ENCODE measurements around the gene VDAC2.

Gene VDAC2

DNA sequence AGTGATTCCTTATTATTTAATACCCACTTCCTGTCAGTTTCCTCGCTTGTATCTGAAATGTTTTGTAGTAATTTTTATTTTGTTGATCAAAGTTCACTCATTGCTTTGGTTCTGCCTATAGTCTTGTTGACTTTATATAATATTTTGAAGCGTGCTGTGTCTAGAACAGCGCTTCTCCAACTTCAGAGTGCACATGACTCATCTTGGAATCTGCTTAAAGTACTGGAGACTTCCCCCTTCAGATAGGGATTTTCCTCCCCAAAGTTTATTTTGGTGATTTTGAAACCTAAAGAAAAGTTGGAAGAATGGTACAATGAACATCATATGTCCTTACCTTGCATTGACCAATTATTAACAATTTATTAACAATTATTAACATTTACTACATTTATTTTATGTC lies 19.4 kb downstream of the VDAC2 start:
- DNase-seq (ENCODE audit: low read depth in 2 of 2): no peak

GRCh38 chr10:75230600-75231038 lies 20.0 kb downstream of the VDAC2 start:
- peak; percentile 60 to 65 for DNase-seq (ENCODE audit: low read depth in 2 of 2)

GRCh38 chr10:75231672-75232581 lies 21.3 kb downstream of the VDAC2 start:
- no peak for DNase-seq (ENCODE audit: low read depth in 2 of 2)

- no peak for DNase-seq (ENCODE audit: low read depth in 2 of 2)
These were observed 22.9 kb downstream of the VDAC2 start for GRCh38 chr10:75233444-75234016.

GRCh38 chr10:75234017-75234682 lies 23.6 kb downstream of the VDAC2 start:
- peak; percentile 49 to 52 for DNase-seq (ENCODE audit: low read depth in 2 of 2)

- no peak for DNase-seq (ENCODE audit: low read depth in 2 of 2)
These were observed 24.2 kb downstream of the VDAC2 start for GRCh38 chr10:75234683-75235374.

DNA sequence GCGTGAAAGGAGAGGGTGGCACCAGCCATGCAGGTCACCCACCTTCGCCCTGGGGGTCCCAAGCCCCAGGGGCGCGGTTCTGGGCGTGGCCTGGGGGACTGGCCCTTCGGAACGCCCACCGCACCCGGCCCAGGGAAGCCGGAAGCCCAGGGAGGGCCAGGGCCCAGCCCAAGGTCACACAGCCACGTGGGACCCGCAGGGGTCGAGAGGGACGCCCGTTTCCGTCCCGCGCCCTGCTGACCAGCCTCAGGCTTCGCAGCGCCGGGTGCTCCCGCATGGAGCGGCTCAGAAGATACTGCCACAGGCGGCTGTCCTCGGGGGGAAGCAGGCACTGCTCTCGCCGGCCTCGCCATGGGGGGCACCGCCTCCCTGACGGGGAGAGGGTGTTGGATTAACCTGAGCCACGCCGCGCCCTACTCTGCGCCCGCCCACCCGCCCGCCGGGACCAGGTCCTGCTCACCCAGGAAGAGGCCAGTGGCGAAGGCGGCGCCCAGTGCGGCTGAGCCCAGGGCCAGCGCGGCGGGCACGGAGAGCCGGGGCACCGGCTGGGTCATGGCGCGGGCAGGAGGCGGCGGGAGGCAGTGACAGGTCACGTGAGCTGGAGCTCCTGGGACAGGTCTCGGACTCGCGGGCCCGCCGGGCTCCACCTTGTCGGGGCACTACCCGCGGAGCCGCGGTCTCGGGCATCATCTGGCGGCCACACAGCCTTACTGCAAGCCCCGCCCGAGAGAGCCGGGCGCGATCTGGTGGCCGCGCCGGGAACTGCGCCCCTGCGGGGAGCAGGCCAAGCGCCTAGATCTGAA lies 25.0 kb downstream of the VDAC2 start, which contains the start of gene COMTD1:
Gene COMTD1 (minus strand): TSS at position 583 of the 803 bp plus-strand sequence. CDS start 29 bp downstream, at position 554.
- DNase-seq (ENCODE audit: low read depth in 2 of 2): peak; percentile 53 to 61

- DNase-seq (ENCODE audit: low read depth in 2 of 2): no peak
These were observed 25.7 kb downstream of the VDAC2 start for GRCh38 chr10:75236178-75236825.

DNA sequence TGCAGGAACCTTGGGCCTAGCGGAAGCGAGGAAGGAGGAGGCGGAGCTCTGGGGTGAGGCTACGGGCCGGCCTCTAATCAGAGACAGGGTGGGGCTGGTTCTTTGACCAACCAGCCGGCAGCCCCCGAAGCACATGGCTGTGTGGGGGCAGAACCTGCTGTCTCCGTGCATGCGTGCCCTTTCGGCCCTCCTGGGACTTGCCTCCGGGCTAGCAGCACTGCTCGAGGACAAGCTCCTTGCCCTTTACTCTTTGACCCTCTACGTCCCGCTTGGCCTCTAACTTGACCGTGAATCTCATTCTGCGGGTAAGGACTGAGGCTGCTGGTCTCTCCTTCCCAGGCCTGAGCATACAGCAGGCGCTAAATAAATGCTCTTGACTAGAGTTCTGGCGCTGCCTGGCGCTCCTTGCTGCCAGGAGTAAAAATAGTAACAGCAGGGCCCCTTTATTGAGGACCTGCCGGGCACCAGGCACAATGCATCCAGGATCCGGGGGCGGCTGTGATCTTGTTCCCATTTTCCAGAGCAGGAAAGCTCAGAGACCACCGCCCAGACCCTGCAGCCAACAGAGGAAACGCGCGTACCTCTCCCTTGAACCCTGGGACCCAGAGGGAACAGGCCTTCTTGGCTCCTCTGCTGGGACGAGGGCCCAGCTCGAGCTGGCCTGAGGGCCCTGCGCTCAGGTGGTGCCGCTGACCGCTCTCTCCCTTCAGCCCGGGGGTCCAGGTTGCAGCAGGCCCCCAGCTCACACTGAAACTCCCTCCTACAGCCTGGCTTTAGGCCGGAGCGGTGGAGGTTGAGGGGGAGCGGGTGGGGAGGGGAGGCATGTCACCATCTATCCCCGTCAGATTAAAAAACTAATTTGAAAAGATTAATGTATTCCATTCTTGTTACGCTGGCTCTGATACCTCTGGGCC lies 27.8 kb downstream of the VDAC2 start:
- no peak for DNase-seq (ENCODE audit: low read depth in 2 of 2)

- no peak for DNase-seq (ENCODE audit: low read depth in 2 of 2)
These were observed 28.6 kb downstream of the VDAC2 start for GRCh38 chr10:75239096-75239790.

DNA sequence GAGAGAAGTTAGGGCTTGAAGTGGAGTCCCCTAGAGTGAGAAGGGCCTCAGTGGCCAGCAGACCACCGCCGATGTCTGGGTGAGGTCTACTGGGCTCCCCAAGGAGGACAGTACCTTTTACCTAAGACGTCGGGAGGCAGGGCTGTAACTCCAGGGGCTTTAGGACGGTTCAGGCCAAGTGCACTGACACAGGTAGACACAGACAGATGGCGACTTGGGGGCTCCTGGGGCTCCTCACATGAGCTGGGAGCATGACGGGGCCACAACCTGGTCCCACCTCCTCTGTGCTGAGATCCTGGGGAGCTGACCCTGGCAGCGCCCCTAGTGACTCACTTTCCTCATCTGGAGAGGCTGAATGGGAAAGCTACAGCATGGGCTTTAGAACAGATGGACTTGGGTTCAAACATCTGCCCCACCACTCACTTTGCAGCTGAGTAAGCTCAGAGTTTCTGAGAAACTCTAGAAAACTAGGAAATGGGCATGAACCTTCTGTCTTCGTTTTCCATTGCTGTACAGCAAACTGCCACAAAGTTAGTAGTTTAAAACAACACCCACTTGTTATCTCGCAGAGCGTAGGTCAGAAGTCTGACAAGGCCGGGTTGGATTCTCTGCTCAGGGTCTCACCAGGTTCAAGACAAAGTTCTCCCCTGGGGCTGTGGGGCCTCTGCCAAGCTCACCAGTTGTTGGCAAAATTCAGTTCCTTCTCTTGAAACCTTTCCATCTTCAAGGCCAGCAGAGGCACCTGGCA lies 29.9 kb downstream of the VDAC2 start:
- DNase-seq (ENCODE audit: low read depth in 2 of 2): no peak

DNA sequence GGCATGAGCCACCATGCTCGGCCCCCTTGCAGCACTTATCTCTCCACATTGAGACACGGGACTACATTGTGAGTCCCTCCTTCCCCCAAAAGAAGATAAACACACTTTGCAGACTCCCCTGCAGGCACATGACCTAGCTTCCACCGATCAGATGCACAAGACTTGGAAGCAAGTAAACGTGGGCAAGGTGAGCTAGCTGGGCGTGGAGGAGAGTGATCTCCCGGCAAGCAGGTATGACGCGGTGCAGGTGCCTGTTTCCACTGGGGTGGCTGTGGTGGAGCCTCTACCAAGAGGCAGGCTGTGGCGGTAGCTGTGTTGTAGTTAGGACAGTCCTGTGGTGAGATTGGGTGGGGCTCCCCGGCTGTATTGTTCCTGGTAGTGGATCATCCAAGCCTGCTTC lies 32.8 kb downstream of the VDAC2 start:
- no peak for DNase-seq (ENCODE audit: low read depth in 2 of 2)

- DNase-seq (ENCODE audit: low read depth in 2 of 2): no peak
These were observed 34.1 kb downstream of the VDAC2 start for GRCh38 chr10:75244487-75245353.

DNA sequence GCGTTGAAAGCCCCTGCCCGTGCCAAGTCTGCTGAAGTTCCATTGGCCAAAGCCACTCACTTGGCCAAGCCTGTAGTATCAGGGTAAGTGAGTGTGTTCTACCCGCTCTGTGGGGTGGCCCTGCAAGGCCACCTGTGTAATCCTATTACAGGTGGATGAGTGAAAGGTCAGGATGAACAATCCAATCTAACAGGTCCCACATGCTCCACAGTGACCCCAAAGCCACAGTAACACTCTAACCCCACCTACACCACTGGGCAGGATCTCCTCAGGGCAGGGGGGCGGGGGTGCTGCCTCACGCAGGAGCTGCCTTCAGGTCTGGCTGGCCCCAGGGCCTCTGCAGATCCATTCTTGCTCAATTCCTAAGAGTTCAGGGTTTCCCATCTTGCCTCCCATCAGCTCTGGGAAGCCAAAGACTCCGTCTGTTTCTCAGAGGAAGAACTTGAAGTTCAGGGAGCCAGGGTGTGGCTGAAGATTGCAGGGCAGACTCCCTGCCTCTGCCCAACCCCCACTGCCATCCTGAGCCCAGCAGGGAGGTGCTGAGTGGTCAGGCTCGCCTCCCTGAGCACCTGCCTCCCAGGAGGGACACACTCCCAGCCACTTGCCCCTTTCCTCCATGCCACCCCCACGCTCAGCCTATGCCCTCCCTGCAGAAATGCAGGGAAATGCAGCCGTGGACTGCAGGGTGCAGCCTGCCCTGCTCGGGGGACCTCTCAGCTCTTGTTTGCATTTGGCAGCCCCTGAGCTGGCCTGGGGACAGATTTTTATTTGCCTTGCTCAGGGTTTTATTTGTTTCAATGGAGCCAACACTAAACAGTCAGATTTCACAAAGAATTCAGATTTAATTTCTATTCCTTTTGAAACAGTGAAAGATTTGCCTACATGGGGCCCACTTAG lies 35.0 kb downstream of the VDAC2 start:
- no peak for DNase-seq (ENCODE audit: low read depth in 2 of 2)

GRCh38 chr10:75246506-75246905 lies 35.9 kb downstream of the VDAC2 start:
- no peak for DNase-seq (ENCODE audit: low read depth in 2 of 2)

DNA sequence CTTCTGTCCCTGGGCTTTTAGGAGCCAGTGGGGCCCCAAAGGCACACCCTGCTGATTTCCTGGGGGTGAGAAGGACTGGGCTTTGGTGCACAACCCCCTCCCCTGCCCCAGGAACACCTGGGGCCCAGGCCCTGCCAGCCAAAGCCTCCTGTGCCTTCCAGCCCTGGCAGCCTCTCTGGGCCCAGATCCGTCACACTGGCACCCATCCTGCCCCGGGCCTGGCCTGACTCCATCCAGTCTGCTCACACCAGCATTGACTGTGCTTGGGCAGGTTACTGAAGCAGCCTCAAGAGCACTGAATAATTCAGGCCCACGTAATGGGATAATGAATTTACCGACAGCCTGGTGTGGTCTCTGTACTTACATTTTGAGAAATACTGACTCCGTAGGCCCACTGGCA lies 37.2 kb downstream of the VDAC2 start:
- DNase-seq (ENCODE audit: low read depth in 2 of 2): no peak

All from fibroblast of skin of left quadriceps (primary cell).